Colonic mucosa (tissue), 4 donors: Measurements from ENCODE around the gene CLDN3. TPM values are rescaled to one million over a fixed set of nuclear protein-coding genes. Genes with fewer than 3 reads are reported as not detected.

Experiments used
- DNase-seq: peaks from one replicate; pipeline ENCODE4 v3.0.0-alpha.2; 2020
- H3K27ac ChIP-seq: fragments of 200-600 bp; one replicate; pipeline ENCODE4 v1.8.0; 2021
- H3K27me3 ChIP-seq: fragments of 200-600 bp; one replicate; pipeline ENCODE4 v1.8.0; 2021
- H3K36me3 ChIP-seq: fragments of 200-600 bp; one replicate; pipeline ENCODE4 v1.8.0; 2021
- H3K4me1 ChIP-seq: fragments of 200-600 bp; one replicate; pipeline ENCODE4 v1.8.0; 2021; ENCODE audit warnings: mild to moderate bottlenecking
- H3K4me3 ChIP-seq: fragments of 200-600 bp; one replicate; pipeline ENCODE4 v1.8.0; 2021
- H3K9ac ChIP-seq, 2 donors: one replicate each; pipeline ENCODE4 v1.7.0; 2013; ENCODE audit warnings: control low read depth in 2 of 2, low read depth in 2 of 2, low read length in 2 of 2
- H3K9me3 ChIP-seq: fragments of 200-600 bp; one replicate; pipeline ENCODE4 v1.8.0; 2021
- intact Hi-C: fragments of 100-400 bp; cut with DNase I; formaldehyde crosslinking; loops from one replicate; pipeline ENCODE4 v1.14.1; 2022
- total RNA-seq, 2 donors: library from RNA; stranded (reverse); fragmentation: NEBNext Ultra II Directional in 1 of 2; extraction: Animal tissue kit (Norgen Biotek cat#: 25700) in 1 of 2; gene quantifications; one replicate each; pipeline ENCODE4 v1.2.1, GENCODE V29; 2021
- TF ChIP-seq, protein P1 (sequence below): fragments of 200-600 bp; IDR thresholded peaks from one replicate; pipeline ENCODE4 v1.8.0; 2022; ENCODE audit warnings: antibody characterized with exemption, mild to moderate bottlenecking
- donor health status: healthy.
- donor health status: DM: no; HTN: no; CAD: no.
- donor health status: DM: no; HTN: no; CAD: no.

The CLDN3 gene
- total RNA-seq, 2 donors from 2014 or later, result 599 to 634 TPM

DNA sequence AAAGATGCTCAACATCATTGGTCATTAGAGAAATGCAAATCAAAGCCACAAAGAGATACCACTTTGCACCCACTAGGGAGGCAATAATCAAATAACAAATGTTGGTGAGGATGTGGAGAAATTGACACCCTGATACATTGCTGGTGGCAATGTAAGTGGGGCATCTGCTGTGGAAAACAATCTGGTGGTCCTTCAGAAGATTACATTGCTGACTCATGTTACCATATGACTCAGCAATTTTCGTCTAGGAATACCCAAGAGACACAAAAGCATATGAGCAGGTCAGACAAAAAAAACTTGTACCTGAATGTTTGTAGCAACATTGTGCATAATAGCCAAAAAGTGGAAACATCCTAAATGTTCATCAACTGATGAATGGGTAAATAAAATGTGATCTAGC lies 4.9 kb upstream of the CLDN3 start:
- TF ChIP-seq, protein P1, sequence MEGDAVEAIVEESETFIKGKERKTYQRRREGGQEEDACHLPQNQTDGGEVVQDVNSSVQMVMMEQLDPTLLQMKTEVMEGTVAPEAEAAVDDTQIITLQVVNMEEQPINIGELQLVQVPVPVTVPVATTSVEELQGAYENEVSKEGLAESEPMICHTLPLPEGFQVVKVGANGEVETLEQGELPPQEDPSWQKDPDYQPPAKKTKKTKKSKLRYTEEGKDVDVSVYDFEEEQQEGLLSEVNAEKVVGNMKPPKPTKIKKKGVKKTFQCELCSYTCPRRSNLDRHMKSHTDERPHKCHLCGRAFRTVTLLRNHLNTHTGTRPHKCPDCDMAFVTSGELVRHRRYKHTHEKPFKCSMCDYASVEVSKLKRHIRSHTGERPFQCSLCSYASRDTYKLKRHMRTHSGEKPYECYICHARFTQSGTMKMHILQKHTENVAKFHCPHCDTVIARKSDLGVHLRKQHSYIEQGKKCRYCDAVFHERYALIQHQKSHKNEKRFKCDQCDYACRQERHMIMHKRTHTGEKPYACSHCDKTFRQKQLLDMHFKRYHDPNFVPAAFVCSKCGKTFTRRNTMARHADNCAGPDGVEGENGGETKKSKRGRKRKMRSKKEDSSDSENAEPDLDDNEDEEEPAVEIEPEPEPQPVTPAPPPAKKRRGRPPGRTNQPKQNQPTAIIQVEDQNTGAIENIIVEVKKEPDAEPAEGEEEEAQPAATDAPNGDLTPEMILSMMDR, result no peak
- no peak for DNase-seq
- Histone ChIP-seq H3K36me3 (no peaks in the 10 kb centered on the region), H3K27ac (peak overlapping the region; percentile 72), H3K4me1 (peaks cover 2% of the 10 kb centered on the region), H3K9ac (peak overlapping the region in 1 of 2 donors; percentile 61), H3K9me3 (no peaks in the 10 kb centered on the region), H3K27me3 (peaks cover 3% of the 10 kb centered on the region), H3K4me3 (no peak overlapping the region)
- intact Hi-C loops, result no loop called here

DNA sequence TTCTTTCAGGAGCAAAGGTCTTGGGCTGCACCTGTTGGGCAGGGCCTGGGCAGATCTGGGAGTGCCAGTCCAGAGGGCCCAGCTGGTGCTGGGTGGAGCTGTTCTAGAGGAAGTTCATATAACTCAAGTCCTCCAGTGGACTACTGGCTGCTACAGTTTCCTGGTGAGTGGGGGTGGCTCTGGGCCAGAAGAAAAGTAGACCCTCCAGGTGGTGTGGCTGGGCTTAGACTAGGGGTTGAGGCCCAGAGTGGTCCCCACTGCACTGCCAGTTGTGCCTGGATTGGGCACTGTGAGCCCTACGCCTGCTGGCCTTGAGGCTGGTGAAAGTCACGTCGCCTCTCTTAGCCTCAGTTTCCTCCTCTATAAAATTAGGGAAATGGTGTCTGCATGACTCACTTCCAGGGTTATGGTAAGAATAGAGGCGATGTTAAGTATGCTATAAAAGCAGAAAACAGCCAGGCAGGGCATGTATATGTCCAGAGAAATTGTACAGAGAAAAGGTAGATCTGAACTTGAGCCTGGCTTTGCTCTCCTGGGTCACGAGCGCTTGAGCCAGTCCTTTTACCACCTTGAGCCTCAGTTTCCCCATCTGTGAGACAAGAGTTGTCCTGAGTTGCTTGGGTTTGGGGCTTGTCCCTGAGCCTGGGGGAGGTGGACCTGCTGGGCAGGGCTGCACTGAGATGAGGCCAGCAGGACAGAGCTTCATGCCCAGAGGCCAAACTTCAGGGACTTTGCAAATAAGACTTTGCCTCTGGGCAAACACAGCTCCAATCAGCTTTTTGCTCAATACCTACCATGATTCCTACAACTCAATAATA lies 3.8 kb upstream of the CLDN3 start:
- peak overlapping the region; percentile 55 to 61 for H3K9ac ChIP-seq
- H3K27me3 ChIP-seq, result peaks cover 6% of the 10 kb centered on the region
- H3K4me3 ChIP-seq, result no peak overlapping the region
- peak overlapping the region; percentile 72 for H3K27ac ChIP-seq
- no peaks in the 10 kb centered on the region for H3K4me1 ChIP-seq
- no peaks in the 10 kb centered on the region for H3K9me3 ChIP-seq
- intact Hi-C loops, result no loop called here
- peak; percentile 92 for DNase-seq
- no peaks in the 10 kb centered on the region for H3K36me3 ChIP-seq
- TF ChIP-seq, protein P1, result no peak

DNA sequence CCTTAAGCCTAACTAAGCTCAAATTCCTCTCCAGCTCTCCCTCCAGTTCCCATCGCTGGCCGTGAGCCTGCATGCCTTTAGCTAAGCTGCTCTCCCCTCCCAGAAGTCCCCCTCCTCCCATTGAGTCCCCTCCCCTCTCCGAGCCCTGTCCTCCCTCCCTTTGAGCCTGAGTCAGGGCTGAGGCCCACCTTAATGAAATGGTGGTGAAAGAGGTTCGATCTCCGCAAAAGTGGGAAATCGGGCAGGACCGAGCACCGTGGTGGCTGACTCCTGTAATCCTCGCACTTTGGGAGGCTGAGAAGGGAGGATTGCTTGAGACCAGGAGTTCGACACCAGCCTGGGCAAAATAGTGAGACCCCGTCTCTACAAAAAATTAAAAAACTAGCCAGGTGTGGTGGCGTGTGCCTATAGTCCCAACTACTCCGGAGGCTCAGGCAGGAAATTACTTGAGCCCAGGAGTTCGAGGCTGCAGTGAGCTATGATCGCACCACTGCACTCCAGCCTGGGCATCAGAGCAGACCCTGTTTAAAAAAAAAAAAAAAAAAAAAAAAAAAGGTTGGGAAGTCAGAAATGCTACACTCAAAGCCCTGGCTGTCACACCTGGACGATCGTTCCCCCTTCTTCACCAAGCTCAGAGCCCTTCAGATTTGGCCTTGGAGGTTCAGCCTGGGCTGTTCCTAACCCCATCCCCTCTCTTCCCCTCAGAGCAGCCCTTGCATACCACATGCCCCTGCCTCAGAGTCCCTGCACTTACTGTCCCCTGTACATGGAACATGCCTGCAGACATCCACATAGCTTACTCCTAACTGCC lies 995 bp upstream of the CLDN3 start:
- Histone ChIP-seq H3K36me3 (no peaks in the 10 kb centered on the region), H3K4me3 (peak overlapping the region; percentile 58), H3K9ac (peak overlapping the region; percentile 96 to 98), H3K27ac (peak overlapping the region; percentile 72), H3K4me1 (no peaks in the 10 kb centered on the region), H3K27me3 (peaks cover 6% of the 10 kb centered on the region), H3K9me3 (no peaks in the 10 kb centered on the region)
- no peak for DNase-seq
- TF ChIP-seq, protein P1, result no peak
- intact Hi-C loops, result no loop called here

DNA sequence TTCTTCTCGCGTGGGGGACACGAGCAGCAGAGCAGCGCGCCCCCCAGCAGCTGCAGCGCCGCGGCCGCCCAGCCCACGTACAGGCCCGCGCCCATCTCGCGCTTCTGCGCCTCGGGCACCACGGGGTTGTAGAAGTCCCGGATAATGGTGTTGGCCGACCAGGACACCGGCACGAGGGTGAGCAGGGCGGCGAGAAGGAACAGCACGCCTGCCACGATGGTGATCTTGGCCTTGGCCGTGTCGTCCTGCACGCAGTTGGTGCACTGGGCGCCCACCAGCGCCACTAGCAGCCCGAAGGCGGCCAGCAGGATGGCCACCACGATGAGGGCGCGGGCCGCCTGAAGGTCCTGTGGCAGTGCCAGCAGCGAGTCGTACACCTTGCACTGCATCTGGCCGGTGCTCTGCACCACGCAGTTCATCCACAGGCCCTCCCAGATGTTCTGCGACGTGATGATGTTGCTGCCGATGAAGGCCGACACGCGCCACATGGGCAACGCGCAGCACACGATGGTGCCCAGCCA lies 529 bp downstream of the CLDN3 start:
- H3K9ac ChIP-seq, result peak overlapping the region; percentile 97 to 98
- intact Hi-C loops, result loop anchor here (2.0 kb wide), 1 partner anchor 61 kb away; the partner anchor contains the start of gene CLDN4
- no peaks in the 10 kb centered on the region for H3K9me3 ChIP-seq
- DNase-seq, result no peak
- peak overlapping the region; percentile 72 for H3K27ac ChIP-seq
- peaks cover 6% of the 10 kb centered on the region for H3K27me3 ChIP-seq
- H3K4me1 ChIP-seq, result no peaks in the 10 kb centered on the region
- peak overlapping the region; percentile 58 for H3K4me3 ChIP-seq
- H3K36me3 ChIP-seq, result no peaks in the 10 kb centered on the region
- TF ChIP-seq, protein P1, result no peak
